Neural cell (in vitro differentiated cells): ENCODE measurements around the gene IREB2. TPM values are rescaled to one million over a fixed set of nuclear protein-coding genes. Genes with fewer than 3 reads are reported as not detected.

ENCODE experiments used
- H2AFZ ChIP-seq: fragments of 200-600, 300-800 bp; sonication (generic), shearing (Covaris generic); 2 replicates; pipeline ENCODE4 v1.6.0; 2014; ENCODE audit warnings: low read depth, mild to moderate bottlenecking, antibody characterized with exemption, low read length, moderate library complexity
- H3F3A ChIP-seq: fragments of 200-600 bp; shearing (Covaris generic); 2 replicates; pipeline ENCODE4 v1.6.1; 2016; ENCODE audit warnings: mild to moderate bottlenecking, moderate library complexity, mixed read lengths, antibody characterized with exemption, low read length; ENCODE audit not compliant: insufficient read depth, poor library complexity, severe bottlenecking
- H3K27ac ChIP-seq: fragments of 200-600, 300-800 bp; sonication (generic), shearing (Covaris generic); 2 replicates; pipeline ENCODE4 v1.5.1; 2014; ENCODE audit warnings: mild to moderate bottlenecking, low read length, moderate library complexity
- H3K27me3 ChIP-seq: fragments of 300-800, 200-600 bp; sonication (generic), shearing (Covaris generic); 2 replicates; pipeline ENCODE4 v1.6.0; 2014; ENCODE audit warnings: mild to moderate bottlenecking, low read depth, low read length, moderate library complexity; ENCODE audit not compliant: insufficient read depth
- H3K36me3 ChIP-seq: fragments of 300-800, 200-600 bp; sonication (generic), shearing (Covaris generic); 2 replicates; pipeline ENCODE4 v1.5.1; 2014; ENCODE audit warnings: mild to moderate bottlenecking, antibody characterized with exemption, low read length, moderate library complexity; ENCODE audit not compliant: insufficient read depth
- H3K4me2 ChIP-seq: fragments of 300-800, 200-600 bp; sonication (generic), shearing (Covaris generic); 2 replicates; pipeline ENCODE4 v1.6.0; 2014; ENCODE audit warnings: mild to moderate bottlenecking, low read length
- H3K4me3 ChIP-seq: fragments of 300-800, 200-600 bp; sonication (generic), shearing (Covaris generic); 2 replicates; pipeline ENCODE4 v1.5.1; 2014; ENCODE audit warnings: mild to moderate bottlenecking, low read length, moderate library complexity
- H3K79me2 ChIP-seq: fragments of 200-600 bp; shearing (Covaris generic); replicated peaks from 2 replicates; pipeline ENCODE4 v1.6.0; 2014; ENCODE audit warnings: mild to moderate bottlenecking, low read length, moderate library complexity; ENCODE audit not compliant: insufficient read depth
- H3K9ac ChIP-seq: fragments of 300-800, 200-600 bp; sonication (generic), shearing (Covaris generic); 2 replicates; pipeline ENCODE4 v1.6.1; 2016; ENCODE audit warnings: mild to moderate bottlenecking, low read length, mixed read lengths
- H3K9me2 ChIP-seq: fragments of 200-600 bp; shearing (Covaris generic); 2 replicates; pipeline ENCODE4 v1.6.1; 2016; ENCODE audit warnings: mild to moderate bottlenecking, low read length, mixed read lengths; ENCODE audit not compliant: insufficient read depth
- H3K9me3 ChIP-seq: fragments of 200-600, 300-800 bp; sonication (generic), shearing (Covaris generic); 2 replicates; pipeline ENCODE4 v1.6.1; 2016; ENCODE audit warnings: mild to moderate bottlenecking, mixed run types, low read length, moderate library complexity, mixed read lengths
- H4K20me1 ChIP-seq: fragments of 200-600 bp; shearing (Covaris generic); 2 replicates; pipeline ENCODE4 v1.6.1; 2016; ENCODE audit warnings: mild to moderate bottlenecking, mixed run types; ENCODE audit not compliant: insufficient read depth
- EP300 ChIP-seq: fragments of 450-650 bp; conservative IDR thresholded peaks from 2 replicates; pipeline ENCODE4 v1.6.1; 2014; ENCODE audit warnings: antibody characterized with exemption, mild to moderate bottlenecking, moderate library complexity; ENCODE audit not compliant: poor library complexity, severe bottlenecking
- EZH2 ChIP-seq: fragments of 200-600, 300-800 bp; shearing (Covaris generic), sonication (generic); IDR thresholded peaks from 2 replicates; pipeline ENCODE4 v1.6.1; 2014; ENCODE audit warnings: antibody characterized with exemption, low read length, borderline replicate concordance, mild to moderate bottlenecking; ENCODE audit not compliant: insufficient read depth, poor library complexity, severe bottlenecking
- MXI1 ChIP-seq: fragments of 450-650 bp; conservative IDR thresholded peaks from 2 replicates; pipeline ENCODE4 v1.6.1; 2014; ENCODE audit warnings: antibody characterized with exemption, mild to moderate bottlenecking; ENCODE audit not compliant: poor library complexity, severe bottlenecking
- POLR2AphosphoS5 ChIP-seq: IDR thresholded peaks from 2 replicates; pipeline ENCODE4 v1.6.1; 2012
- RAD21 ChIP-seq: fragments of 450-650 bp; conservative IDR thresholded peaks from 2 replicates; pipeline ENCODE4 v1.6.1; 2014; ENCODE audit warnings: antibody characterized with exemption, mild to moderate bottlenecking, moderate library complexity
- SMC3 ChIP-seq: fragments of 450-650 bp; conservative IDR thresholded peaks from 2 replicates; pipeline ENCODE4 v1.6.1; 2014; ENCODE audit warnings: antibody characterized with exemption, mild to moderate bottlenecking, moderate library complexity; ENCODE audit not compliant: poor library complexity
- TAF1 ChIP-seq: IDR thresholded peaks from 2 replicates; pipeline ENCODE4 v1.6.1; 2012; ENCODE audit warnings: low read depth
- polyA plus RNA-seq: library from polyadenylated mRNA; depleted of rRNA; stranded (reverse); fragments of >200 nt; gene quantifications from 2 replicates; pipeline ENCODE4 v1.2.3, GENCODE V29; 2014
- TF ChIP-seq, protein P1 (sequence below): fragments of 450-650 bp; IDR thresholded peaks from 2 replicates; pipeline ENCODE4 v1.5.1; 2014; ENCODE audit warnings: antibody characterized with exemption, mild to moderate bottlenecking, moderate library complexity; ENCODE audit not compliant: poor library complexity, severe bottlenecking
- TF ChIP-seq, protein P2 (sequence below): IDR thresholded peaks from 2 replicates; pipeline ENCODE4 v1.6.1; 2012; ENCODE audit warnings: borderline replicate concordance

The IREB2 gene
- polyA plus RNA-seq, 1 donor from 2014 or later: 45.5 TPM

GRCh38 chr15:78426300-78426699, 11.7 kb upstream of the IREB2 start:
- H3K9me3 ChIP-seq: no peaks in the 10 kb centered on the region
- H4K20me1 ChIP-seq: no peaks in the 10 kb centered on the region
- H3K27ac ChIP-seq: no peak overlapping the region
- no peak overlapping the region for H3K4me2 ChIP-seq
- no peaks in the 10 kb centered on the region for H3K9me2 ChIP-seq
- H3K9ac ChIP-seq: no peak overlapping the region
- H2AFZ ChIP-seq: no peak overlapping the region
- no peaks in the 10 kb centered on the region for H3K79me2 ChIP-seq
- H3F3A ChIP-seq: no peaks in the 10 kb centered on the region
- peaks cover 2% of the 10 kb centered on the region for H3K27me3 ChIP-seq
- H3K36me3 ChIP-seq: no peaks in the 10 kb centered on the region
- no peak overlapping the region for H3K4me3 ChIP-seq
- TF ChIP-seq MXI1 (no peak), SMC3 (no peak), POLR2AphosphoS5 (no peak), RAD21 (no peak), EP300 (no peak), EZH2 (no peak), TAF1 (no peak)
- TF ChIP-seq, protein P1, sequence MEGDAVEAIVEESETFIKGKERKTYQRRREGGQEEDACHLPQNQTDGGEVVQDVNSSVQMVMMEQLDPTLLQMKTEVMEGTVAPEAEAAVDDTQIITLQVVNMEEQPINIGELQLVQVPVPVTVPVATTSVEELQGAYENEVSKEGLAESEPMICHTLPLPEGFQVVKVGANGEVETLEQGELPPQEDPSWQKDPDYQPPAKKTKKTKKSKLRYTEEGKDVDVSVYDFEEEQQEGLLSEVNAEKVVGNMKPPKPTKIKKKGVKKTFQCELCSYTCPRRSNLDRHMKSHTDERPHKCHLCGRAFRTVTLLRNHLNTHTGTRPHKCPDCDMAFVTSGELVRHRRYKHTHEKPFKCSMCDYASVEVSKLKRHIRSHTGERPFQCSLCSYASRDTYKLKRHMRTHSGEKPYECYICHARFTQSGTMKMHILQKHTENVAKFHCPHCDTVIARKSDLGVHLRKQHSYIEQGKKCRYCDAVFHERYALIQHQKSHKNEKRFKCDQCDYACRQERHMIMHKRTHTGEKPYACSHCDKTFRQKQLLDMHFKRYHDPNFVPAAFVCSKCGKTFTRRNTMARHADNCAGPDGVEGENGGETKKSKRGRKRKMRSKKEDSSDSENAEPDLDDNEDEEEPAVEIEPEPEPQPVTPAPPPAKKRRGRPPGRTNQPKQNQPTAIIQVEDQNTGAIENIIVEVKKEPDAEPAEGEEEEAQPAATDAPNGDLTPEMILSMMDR: no peak
- TF ChIP-seq, protein P2, sequence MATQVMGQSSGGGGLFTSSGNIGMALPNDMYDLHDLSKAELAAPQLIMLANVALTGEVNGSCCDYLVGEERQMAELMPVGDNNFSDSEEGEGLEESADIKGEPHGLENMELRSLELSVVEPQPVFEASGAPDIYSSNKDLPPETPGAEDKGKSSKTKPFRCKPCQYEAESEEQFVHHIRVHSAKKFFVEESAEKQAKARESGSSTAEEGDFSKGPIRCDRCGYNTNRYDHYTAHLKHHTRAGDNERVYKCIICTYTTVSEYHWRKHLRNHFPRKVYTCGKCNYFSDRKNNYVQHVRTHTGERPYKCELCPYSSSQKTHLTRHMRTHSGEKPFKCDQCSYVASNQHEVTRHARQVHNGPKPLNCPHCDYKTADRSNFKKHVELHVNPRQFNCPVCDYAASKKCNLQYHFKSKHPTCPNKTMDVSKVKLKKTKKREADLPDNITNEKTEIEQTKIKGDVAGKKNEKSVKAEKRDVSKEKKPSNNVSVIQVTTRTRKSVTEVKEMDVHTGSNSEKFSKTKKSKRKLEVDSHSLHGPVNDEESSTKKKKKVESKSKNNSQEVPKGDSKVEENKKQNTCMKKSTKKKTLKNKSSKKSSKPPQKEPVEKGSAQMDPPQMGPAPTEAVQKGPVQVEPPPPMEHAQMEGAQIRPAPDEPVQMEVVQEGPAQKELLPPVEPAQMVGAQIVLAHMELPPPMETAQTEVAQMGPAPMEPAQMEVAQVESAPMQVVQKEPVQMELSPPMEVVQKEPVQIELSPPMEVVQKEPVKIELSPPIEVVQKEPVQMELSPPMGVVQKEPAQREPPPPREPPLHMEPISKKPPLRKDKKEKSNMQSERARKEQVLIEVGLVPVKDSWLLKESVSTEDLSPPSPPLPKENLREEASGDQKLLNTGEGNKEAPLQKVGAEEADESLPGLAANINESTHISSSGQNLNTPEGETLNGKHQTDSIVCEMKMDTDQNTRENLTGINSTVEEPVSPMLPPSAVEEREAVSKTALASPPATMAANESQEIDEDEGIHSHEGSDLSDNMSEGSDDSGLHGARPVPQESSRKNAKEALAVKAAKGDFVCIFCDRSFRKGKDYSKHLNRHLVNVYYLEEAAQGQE: no peak

DNA sequence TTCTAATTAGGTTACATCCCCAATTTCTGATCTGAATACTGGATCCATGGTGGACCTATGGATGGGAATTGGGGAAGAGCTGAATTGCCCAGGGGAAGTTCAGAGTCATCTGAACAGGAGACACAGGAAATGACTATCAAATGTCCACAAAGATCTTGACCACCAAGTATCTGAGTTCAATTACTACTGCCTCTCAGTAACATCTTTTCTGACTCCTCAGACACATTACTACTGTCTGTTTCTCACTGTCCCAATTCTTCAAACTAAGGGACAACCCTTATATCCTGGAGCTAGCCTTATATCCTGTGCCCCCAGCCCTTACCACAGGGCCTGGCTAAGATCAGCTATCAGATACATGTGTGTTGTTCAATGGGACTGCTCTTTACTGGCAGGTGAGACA, 10.1 kb upstream of the IREB2 start:
- TF ChIP-seq, protein P1: no peak
- no peak for TF ChIP-seq MXI1
- no peak for TF ChIP-seq EP300
- TF ChIP-seq TAF1: no peak
- TF ChIP-seq SMC3: no peak
- no peak for TF ChIP-seq EZH2
- no peak for TF ChIP-seq POLR2AphosphoS5
- no peak for TF ChIP-seq RAD21
- TF ChIP-seq, protein P2: no peak
- Histone ChIP-seq H3K4me3 (no peak overlapping the region), H3K79me2 (no peaks in the 10 kb centered on the region), H3K9me2 (no peaks in the 10 kb centered on the region), H3K4me2 (no peak overlapping the region), H3K27me3 (peaks cover 2% of the 10 kb centered on the region), H3F3A (no peaks in the 10 kb centered on the region), H3K9ac (no peak overlapping the region), H2AFZ (no peak overlapping the region), H3K27ac (no peak overlapping the region), H3K36me3 (no peaks in the 10 kb centered on the region), H4K20me1 (no peaks in the 10 kb centered on the region), H3K9me3 (no peaks in the 10 kb centered on the region)
